Adipocyte (in vitro differentiated cells): ENCODE measurements around the gene NAT10.
A peak's percentile ranks its signal among the peaks of the same experiment; 100 is the strongest.

Experiments
- DNase-seq: peaks from one replicate; pipeline ENCODE4 v3.0.0-alpha.2; 2015; ENCODE audit warnings: low read depth
- H3K27me3 ChIP-seq: replicated peaks from 2 replicates; pipeline ENCODE4 v1.7.0; 2013; ENCODE audit warnings: mild to moderate bottlenecking, low read length, moderate library complexity; ENCODE audit not compliant: control insufficient read depth, insufficient read depth
- H3K36me3 ChIP-seq: 2 replicates; pipeline ENCODE4 v1.7.0; 2013; ENCODE audit warnings: low read length, mild to moderate bottlenecking, moderate library complexity; ENCODE audit not compliant: control insufficient read depth, insufficient read depth, severe bottlenecking
- H3K4me1 ChIP-seq: 2 replicates; pipeline ENCODE4 v1.7.0; 2013; ENCODE audit warnings: mild to moderate bottlenecking, low read length, moderate library complexity; ENCODE audit not compliant: control insufficient read depth, insufficient read depth
- H3K4me3 ChIP-seq: 2 replicates; pipeline ENCODE4 v1.7.0; 2013; ENCODE audit warnings: mild to moderate bottlenecking, low read length, moderate library complexity
- H3K9ac ChIP-seq: 2 replicates; pipeline ENCODE4 v1.7.0; 2013; ENCODE audit warnings: mild to moderate bottlenecking, low read length, moderate library complexity
- H3K9me3 ChIP-seq: 2 replicates; pipeline ENCODE4 v1.7.0; 2013; ENCODE audit warnings: mild to moderate bottlenecking, low read length, moderate library complexity; ENCODE audit not compliant: control insufficient read depth

NAT10 gene

DNA sequence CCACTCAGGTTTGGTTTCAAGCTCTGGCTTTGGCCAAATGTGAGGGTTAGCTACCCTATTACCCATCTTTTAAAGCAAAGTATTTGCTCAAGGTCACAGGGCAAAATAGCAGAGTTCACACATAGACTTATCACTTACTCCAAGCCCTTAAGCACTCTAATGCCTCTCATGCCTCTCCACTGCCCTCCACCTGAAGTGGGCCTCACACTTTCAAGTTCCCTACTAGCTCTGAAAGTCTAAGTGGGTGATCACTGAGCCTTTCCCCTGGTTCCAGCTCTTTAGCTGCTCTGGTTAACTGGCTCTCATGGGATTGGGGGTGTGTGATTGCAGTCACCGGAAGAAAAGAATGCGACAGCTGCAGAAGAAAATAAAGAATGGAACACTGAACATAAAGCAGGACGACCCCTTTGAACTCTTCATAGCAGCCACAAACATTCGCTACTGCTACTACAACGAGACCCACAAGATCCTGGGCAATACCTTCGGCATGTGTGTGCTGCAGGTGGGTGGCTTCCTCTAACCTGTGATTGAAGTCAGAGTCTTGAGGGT is 6.4 kb downstream of the NAT10 start:
- H3K9me3 ChIP-seq: no peaks in the 10 kb centered on the region
- DNase-seq: no peak
- no peak overlapping the region for H3K4me3 ChIP-seq
- no peak overlapping the region for H3K9ac ChIP-seq
- H3K27me3 ChIP-seq: no peaks in the 10 kb centered on the region
- H3K4me1 ChIP-seq: peaks cover 13% of the 10 kb centered on the region
- peaks cover 83% of the 10 kb centered on the region for H3K36me3 ChIP-seq

- Histone ChIP-seq H3K9me3 (no peaks in the 10 kb centered on the region), H3K36me3 (peaks cover 96% of the 10 kb centered on the region), H3K27me3 (no peaks in the 10 kb centered on the region), H3K4me1 (peaks cover 11% of the 10 kb centered on the region), H3K9ac (no peak overlapping the region), H3K4me3 (no peak overlapping the region)
- DNase-seq: no peak
Observed at GRCh38 chr11:34114014-34114413, 8.6 kb downstream of the NAT10 start.

DNA sequence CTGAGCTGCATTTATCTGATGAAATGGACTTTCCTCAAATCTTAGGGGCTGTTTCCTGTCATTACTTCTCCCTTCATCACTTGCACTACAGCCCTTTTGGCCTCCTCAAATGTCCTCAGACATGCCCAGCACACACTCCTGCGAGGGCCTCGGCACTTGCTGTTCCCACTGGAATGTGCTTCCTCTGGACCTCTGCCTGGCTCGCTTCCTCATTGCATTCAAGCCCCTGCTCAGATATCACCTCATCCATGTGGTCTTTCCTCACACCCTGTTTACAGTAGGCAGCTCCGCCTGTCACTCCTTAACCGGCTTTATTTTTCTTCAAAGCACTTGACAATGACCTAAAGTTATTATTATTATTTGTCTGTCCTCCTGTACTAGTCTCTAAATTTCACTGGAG is 9.0 kb downstream of the NAT10 start:
- no peak for DNase-seq
- Histone ChIP-seq H3K4me1 (peaks cover 11% of the 10 kb centered on the region), H3K9me3 (no peaks in the 10 kb centered on the region), H3K36me3 (peaks cover 96% of the 10 kb centered on the region), H3K4me3 (no peak overlapping the region), H3K9ac (no peak overlapping the region), H3K27me3 (no peaks in the 10 kb centered on the region)

GRCh38 chr11:34120651-34121050 is 15.2 kb downstream of the NAT10 start:
- Histone ChIP-seq H3K4me3 (no peak overlapping the region), H3K9ac (no peak overlapping the region), H3K27me3 (no peaks in the 10 kb centered on the region), H3K36me3 (peaks cover 94% of the 10 kb centered on the region), H3K4me1 (no peaks in the 10 kb centered on the region), H3K9me3 (no peaks in the 10 kb centered on the region)
- no peak for DNase-seq

GRCh38 chr11:34124885-34125668 is 19.6 kb downstream of the NAT10 start:
- H3K9me3 ChIP-seq: no peaks in the 10 kb centered on the region
- H3K9ac ChIP-seq: no peak overlapping the region
- DNase-seq: peak; percentile 45
- no peaks in the 10 kb centered on the region for H3K4me1 ChIP-seq
- peaks cover 90% of the 10 kb centered on the region for H3K36me3 ChIP-seq
- H3K27me3 ChIP-seq: no peaks in the 10 kb centered on the region
- no peak overlapping the region for H3K4me3 ChIP-seq

- H3K4me3 ChIP-seq: no peak overlapping the region
- peaks cover 93% of the 10 kb centered on the region for H3K36me3 ChIP-seq
- no peaks in the 10 kb centered on the region for H3K9me3 ChIP-seq
- H3K27me3 ChIP-seq: no peaks in the 10 kb centered on the region
- DNase-seq: no peak
- H3K9ac ChIP-seq: no peak overlapping the region
- H3K4me1 ChIP-seq: no peaks in the 10 kb centered on the region
Observed at GRCh38 chr11:34126959-34127848, 21.8 kb downstream of the NAT10 start.

DNA sequence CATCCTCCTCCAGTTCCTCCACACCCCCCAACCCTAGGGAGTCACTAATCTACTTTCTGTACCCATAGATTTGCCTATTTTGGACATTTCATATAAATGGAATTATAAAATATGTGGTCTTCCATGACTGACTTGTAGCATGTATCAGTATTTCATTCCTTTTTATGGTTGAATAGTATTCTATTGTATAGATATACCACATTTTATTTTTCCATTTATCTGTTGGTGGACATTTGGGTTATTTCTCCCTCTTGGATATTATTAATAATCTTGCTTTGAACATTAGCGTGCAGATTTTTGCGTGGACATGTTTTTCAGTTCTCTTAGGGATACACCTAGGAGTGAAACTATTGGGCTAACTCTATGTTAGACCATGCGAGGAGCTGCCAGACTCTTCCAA is 23.4 kb downstream of the NAT10 start:
- H3K9me3 ChIP-seq: no peaks in the 10 kb centered on the region
- DNase-seq: no peak
- H3K36me3 ChIP-seq: peaks cover 93% of the 10 kb centered on the region
- H3K9ac ChIP-seq: no peak overlapping the region
- no peak overlapping the region for H3K4me3 ChIP-seq
- no peaks in the 10 kb centered on the region for H3K27me3 ChIP-seq
- no peaks in the 10 kb centered on the region for H3K4me1 ChIP-seq

GRCh38 chr11:34132261-34132965 is 27.0 kb downstream of the NAT10 start:
- DNase-seq: no peak
- Histone ChIP-seq H3K9me3 (no peaks in the 10 kb centered on the region), H3K4me3 (no peak overlapping the region), H3K36me3 (peaks cover 93% of the 10 kb centered on the region), H3K4me1 (no peaks in the 10 kb centered on the region), H3K27me3 (no peaks in the 10 kb centered on the region), H3K9ac (no peak overlapping the region)

DNA sequence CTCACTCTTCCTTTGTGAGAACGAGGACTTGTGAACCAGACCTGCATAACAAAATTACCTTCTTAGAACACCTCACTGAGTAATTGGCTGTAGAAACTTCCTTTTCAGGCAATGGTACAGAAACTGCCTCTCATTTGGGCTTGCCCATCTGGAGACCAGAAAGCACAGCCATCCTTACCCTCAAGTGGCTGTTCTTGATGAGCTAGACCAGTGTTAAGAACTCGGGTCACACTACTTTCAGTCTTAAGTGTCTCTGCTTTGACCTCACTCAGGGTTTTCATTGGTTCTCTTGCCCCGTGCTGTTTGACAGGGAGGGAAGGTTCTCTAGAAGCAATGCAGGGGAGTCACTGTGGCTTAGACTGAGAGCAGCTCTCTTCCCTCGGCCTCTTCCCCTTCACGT is 29.3 kb downstream of the NAT10 start:
- Histone ChIP-seq H3K27me3 (no peaks in the 10 kb centered on the region), H3K4me1 (no peaks in the 10 kb centered on the region), H3K36me3 (peaks cover 98% of the 10 kb centered on the region), H3K9me3 (no peaks in the 10 kb centered on the region), H3K4me3 (no peak overlapping the region), H3K9ac (no peak overlapping the region)
- DNase-seq: no peak

- H3K36me3 ChIP-seq: peaks cover 98% of the 10 kb centered on the region
Observed at GRCh38 chr11:34135439-34135838, 30.0 kb downstream of the NAT10 start.

DNA sequence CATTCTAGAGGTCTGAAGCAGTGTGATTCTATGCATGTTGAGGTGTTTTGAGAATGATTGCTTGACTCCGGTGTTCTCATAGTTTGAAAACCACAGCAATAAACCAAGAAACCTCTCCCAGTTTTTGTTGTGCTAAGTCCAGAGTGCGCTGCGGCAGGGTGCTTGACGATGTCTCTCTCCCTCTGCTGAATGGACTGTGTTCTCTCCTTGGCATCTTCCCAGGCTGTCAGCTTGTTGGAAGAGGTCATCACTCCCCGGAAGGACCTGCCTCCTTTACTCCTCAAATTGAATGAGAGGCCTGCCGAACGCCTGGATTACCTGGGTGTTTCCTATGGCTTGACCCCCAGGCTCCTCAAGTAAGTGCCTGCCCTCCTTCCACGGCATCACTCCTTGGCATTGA is 31.0 kb downstream of the NAT10 start:
- Histone ChIP-seq H3K9ac (no peak overlapping the region), H3K9me3 (no peaks in the 10 kb centered on the region), H3K36me3 (peaks cover 98% of the 10 kb centered on the region), H3K4me1 (no peaks in the 10 kb centered on the region), H3K27me3 (no peaks in the 10 kb centered on the region), H3K4me3 (no peak overlapping the region)
- DNase-seq: no peak

More at GRCh38 chr11:34135439-34135838, 30.0 kb downstream of the NAT10 start:
- Histone ChIP-seq H3K27me3 (no peaks in the 10 kb centered on the region), H3K9ac (no peak overlapping the region), H3K4me1 (no peaks in the 10 kb centered on the region), H3K4me3 (no peak overlapping the region), H3K9me3 (no peaks in the 10 kb centered on the region)
- no peak for DNase-seq
